Smooth muscle cell (in vitro differentiated cells): ENCODE data around the gene NRG3. TPM values are rescaled to one million over a fixed set of nuclear protein-coding genes. Genes with fewer than 3 reads are reported as not detected.

ENCODE experiments used
- DNase-seq: peaks from one replicate; lab custom pipeline; 2025; ENCODE audit not compliant: unreplicated experiment; lab: John Stamatoyannopoulos, UW
- H2AFZ ChIP-seq: fragments of 200-600 bp; sonication (generic); 2 replicates; pipeline ENCODE4 v1.6.0; 2016; ENCODE audit warnings: antibody characterized with exemption, low read depth, mild to moderate bottlenecking
- H3F3A ChIP-seq: fragments of 200-600 bp; sonication (generic); 2 replicates; pipeline ENCODE4 v1.6.0; 2017; ENCODE audit warnings: antibody characterized with exemption, low read depth
- H3K27ac ChIP-seq: fragments of 200-600 bp; sonication (generic); 2 replicates; pipeline ENCODE4 v1.5.1; 2016; ENCODE audit warnings: low read depth, mild to moderate bottlenecking
- H3K27me3 ChIP-seq: fragments of 200-600 bp; sonication (generic); 2 replicates; pipeline ENCODE4 v1.6.1; 2016; ENCODE audit warnings: low read depth, mild to moderate bottlenecking
- H3K36me3 ChIP-seq: fragments of 200-600 bp; sonication (generic); 2 replicates; pipeline ENCODE4 v1.5.1; 2016; ENCODE audit warnings: low read depth
- H3K4me1 ChIP-seq: fragments of 200-600 bp; sonication (generic); 2 replicates; pipeline ENCODE4 v1.5.1; 2016; ENCODE audit warnings: low read depth
- H3K4me2 ChIP-seq: fragments of 200-600 bp; sonication (generic); 2 replicates; pipeline ENCODE4 v1.6.0; 2016; ENCODE audit warnings: mild to moderate bottlenecking
- H3K4me3 ChIP-seq: fragments of 200-600 bp; sonication (generic); 2 replicates; pipeline ENCODE4 v1.5.1; 2016; ENCODE audit warnings: mild to moderate bottlenecking
- H3K79me2 ChIP-seq: fragments of 200-600 bp; sonication (generic); 2 replicates; pipeline ENCODE4 v1.6.0; 2016; ENCODE audit warnings: low read depth, mild to moderate bottlenecking
- H3K9ac ChIP-seq: fragments of 200-600 bp; sonication (generic); 2 replicates; pipeline ENCODE4 v1.6.0; 2016; ENCODE audit warnings: low read depth
- H3K9me3 ChIP-seq: fragments of 200-600 bp; sonication (generic); replicated peaks from 2 replicates; pipeline ENCODE4 v1.5.1; 2016; ENCODE audit warnings: low read depth
- H4K20me1 ChIP-seq: fragments of 200-600 bp; sonication (generic); 2 replicates; pipeline ENCODE4 v1.6.0; 2016; ENCODE audit warnings: low read depth
- CTCF ChIP-seq: fragments of 200-600 bp; sonication (generic); IDR thresholded peaks from 2 replicates; pipeline ENCODE4 v1.5.1; 2017; ENCODE audit warnings: borderline replicate concordance, mild to moderate bottlenecking, antibody characterized with exemption; ENCODE audit not compliant: insufficient read depth, poor library complexity, severe bottlenecking
- WGBS: methylation state at CpG from one replicate; pipeline ENCODE4 v1.1.7; 2016; ENCODE audit warnings: low lambda C conversion rate; 5-methylcytosine and 5-hydroxymethylcytosine counted together
- polyA plus RNA-seq: library from polyadenylated mRNA; unstranded; fragments of >200 nt; fragmentation: Nextera tagmentation; extraction: Ambion mirVana; gene quantifications from 2 replicates; pipeline ENCODE4 v1.2.1, GENCODE V29; 2016
- total RNA-seq: library from RNA; depleted of rRNA; stranded (reverse); fragments of >200 nt; gene quantifications from 2 replicates; pipeline ENCODE4 v1.2.3, GENCODE V29; 2014

NRG3 gene
- total and polyA plus RNA-seq, 2 experiments from 2014 or later: 4.0 to 4.8 TPM

- no peak overlapping the region for H3K4me2 ChIP-seq
- no peak overlapping the region for H3K4me3 ChIP-seq
- no peak for TF ChIP-seq CTCF
- no peaks in the 10 kb centered on the region for H3K36me3 ChIP-seq
- no peaks in the 10 kb centered on the region for H3K27me3 ChIP-seq
- H3K79me2 ChIP-seq: no peaks in the 10 kb centered on the region
- DNase-seq: no peak
- H3F3A ChIP-seq: no peaks in the 10 kb centered on the region
- 81% methylated on average over 4 of the region's 4 CpGs for WGBS
- no peak overlapping the region for H3K27ac ChIP-seq
- H2AFZ ChIP-seq: no peak overlapping the region
- H3K4me1 ChIP-seq: no peaks in the 10 kb centered on the region
- no peak overlapping the region for H3K9ac ChIP-seq
- no peaks in the 10 kb centered on the region for H3K9me3 ChIP-seq
- H4K20me1 ChIP-seq: no peaks in the 10 kb centered on the region
These were observed 588.0 kb downstream of the NRG3 start for GRCh38 chr10:82462910-82463551.

- Histone ChIP-seq H3K36me3 (no peaks in the 10 kb centered on the region), H3K79me2 (no peaks in the 10 kb centered on the region), H3K27ac (no peak overlapping the region), H4K20me1 (no peaks in the 10 kb centered on the region), H3K4me1 (no peaks in the 10 kb centered on the region), H3F3A (no peaks in the 10 kb centered on the region), H3K9ac (no peak overlapping the region), H2AFZ (no peak overlapping the region), H3K9me3 (no peaks in the 10 kb centered on the region), H3K4me3 (no peak overlapping the region), H3K27me3 (no peaks in the 10 kb centered on the region), H3K4me2 (no peak overlapping the region)
- DNase-seq: no peak
- TF ChIP-seq CTCF: no peak
- 89% methylated on average over 1 of the region's 1 CpG for WGBS
These were observed 588.6 kb downstream of the NRG3 start for GRCh38 chr10:82463614-82464013.

- no peaks in the 10 kb centered on the region for H3K27me3 ChIP-seq
- H3K4me2 ChIP-seq: no peak overlapping the region
- no peaks in the 10 kb centered on the region for H3K79me2 ChIP-seq
- no peak overlapping the region for H3K4me3 ChIP-seq
- H2AFZ ChIP-seq: no peak overlapping the region
- no peaks in the 10 kb centered on the region for H3K36me3 ChIP-seq
- H4K20me1 ChIP-seq: no peaks in the 10 kb centered on the region
- H3K9ac ChIP-seq: no peak overlapping the region
- no peak overlapping the region for H3K27ac ChIP-seq
- WGBS: 85% methylated on average over 6 of the region's 6 CpGs
- H3F3A ChIP-seq: no peaks in the 10 kb centered on the region
- no peak for TF ChIP-seq CTCF
- H3K9me3 ChIP-seq: no peaks in the 10 kb centered on the region
- H3K4me1 ChIP-seq: peaks cover 3% of the 10 kb centered on the region
- no peak for DNase-seq
These were observed 589.3 kb downstream of the NRG3 start for GRCh38 chr10:82464191-82464818.

- H3K9me3 ChIP-seq: no peaks in the 10 kb centered on the region
- no peak overlapping the region for H3K9ac ChIP-seq
- no peaks in the 10 kb centered on the region for H3K79me2 ChIP-seq
- peaks cover 5% of the 10 kb centered on the region for H3K4me1 ChIP-seq
- no peak overlapping the region for H3K4me2 ChIP-seq
- no peak for TF ChIP-seq CTCF
- no peak overlapping the region for H3K27ac ChIP-seq
- no peaks in the 10 kb centered on the region for H3K36me3 ChIP-seq
- H3K4me3 ChIP-seq: no peak overlapping the region
- H4K20me1 ChIP-seq: no peaks in the 10 kb centered on the region
- H3K27me3 ChIP-seq: no peaks in the 10 kb centered on the region
- no peaks in the 10 kb centered on the region for H3F3A ChIP-seq
- DNase-seq: no peak
- WGBS: 53% methylated on average over 5 of the region's 5 CpGs
- H2AFZ ChIP-seq: no peak overlapping the region
These were observed 590.0 kb downstream of the NRG3 start for GRCh38 chr10:82464966-82465365.
